Astrocyte (in vitro differentiated cells and primary cell): ENCODE data around the gene PPFIBP1.

Experiments
- EZH2 ChIP-seq: IDR thresholded peaks from 2 replicates; pipeline ENCODE4 v1.6.1; 2012; ENCODE audit warnings: mild to moderate bottlenecking, low read length, inconsistent platforms; ENCODE audit not compliant: insufficient read depth
- TF ChIP-seq, protein P1 (sequence below): IDR thresholded peaks from 2 replicates; pipeline ENCODE4 v1.5.1; 2011; ENCODE audit warnings: low read depth, mild to moderate bottlenecking, inconsistent platforms, low read length, moderate library complexity; ENCODE audit not compliant: insufficient read depth

DNA sequence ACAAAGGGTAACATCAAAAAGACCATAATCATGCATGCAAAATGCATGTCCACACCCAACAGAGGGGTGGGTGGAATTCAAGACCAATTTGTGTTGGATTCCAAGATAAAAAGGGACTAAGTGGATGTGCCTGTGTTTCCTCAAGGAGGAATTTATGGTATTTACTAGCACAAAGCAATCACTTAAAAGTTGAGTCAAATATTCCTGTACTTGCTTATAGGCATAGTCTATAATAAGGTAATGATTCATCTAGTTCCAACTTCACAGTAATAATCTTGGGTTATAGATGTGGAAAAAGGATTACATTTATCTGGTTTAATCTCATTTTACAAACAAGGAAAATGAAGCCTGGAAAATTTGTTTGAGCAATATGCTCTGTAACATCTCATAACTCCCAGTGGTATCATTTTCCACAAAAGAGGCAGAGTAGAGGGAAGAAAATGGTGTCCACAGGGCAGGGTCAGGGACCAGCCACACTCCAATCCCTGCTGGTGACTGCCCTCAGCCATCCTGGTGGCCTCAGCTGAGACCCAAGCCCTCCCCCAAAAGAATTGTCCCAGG lies 91.4 kb downstream of the PPFIBP1 start:
- no peak for TF ChIP-seq EZH2
- TF ChIP-seq, protein P1, sequence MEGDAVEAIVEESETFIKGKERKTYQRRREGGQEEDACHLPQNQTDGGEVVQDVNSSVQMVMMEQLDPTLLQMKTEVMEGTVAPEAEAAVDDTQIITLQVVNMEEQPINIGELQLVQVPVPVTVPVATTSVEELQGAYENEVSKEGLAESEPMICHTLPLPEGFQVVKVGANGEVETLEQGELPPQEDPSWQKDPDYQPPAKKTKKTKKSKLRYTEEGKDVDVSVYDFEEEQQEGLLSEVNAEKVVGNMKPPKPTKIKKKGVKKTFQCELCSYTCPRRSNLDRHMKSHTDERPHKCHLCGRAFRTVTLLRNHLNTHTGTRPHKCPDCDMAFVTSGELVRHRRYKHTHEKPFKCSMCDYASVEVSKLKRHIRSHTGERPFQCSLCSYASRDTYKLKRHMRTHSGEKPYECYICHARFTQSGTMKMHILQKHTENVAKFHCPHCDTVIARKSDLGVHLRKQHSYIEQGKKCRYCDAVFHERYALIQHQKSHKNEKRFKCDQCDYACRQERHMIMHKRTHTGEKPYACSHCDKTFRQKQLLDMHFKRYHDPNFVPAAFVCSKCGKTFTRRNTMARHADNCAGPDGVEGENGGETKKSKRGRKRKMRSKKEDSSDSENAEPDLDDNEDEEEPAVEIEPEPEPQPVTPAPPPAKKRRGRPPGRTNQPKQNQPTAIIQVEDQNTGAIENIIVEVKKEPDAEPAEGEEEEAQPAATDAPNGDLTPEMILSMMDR = no peak
